ENCODE results near the gene OR4C46. TPM values are rescaled to one million over a fixed set of nuclear protein-coding genes. Genes with fewer than 3 reads are reported as not detected.
"Not testable (repeated sequence)": the region's sequence is repeated elsewhere in the genome, so short reads cannot be mapped to it uniquely, and the experiment has no call there.

The OR4C46 gene
- not detected for total RNA-seq
- long read RNA-seq, result 0 reads

GRCh38 chr11:54603898-54604297 lies at the start of gene OR4C46:
Gene OR4C46, minus strand, starts transcription at chr11:54603998. Its CDS starts 0 bp downstream, at chr11:54603998.
- intact Hi-C loops (cut with DNase I), result no loop called here
- DNase-seq (ENCODE audit: low spot score), result no peak

GRCh38 chr11:54645606-54646005 lies 41.8 kb upstream of the OR4C46 start:
- DNase-seq (ENCODE audit: low spot score); intact Hi-C loops (cut with DNase I): not testable (repeated sequence)

GRCh38 chr11:54561439-54561838 lies 42.4 kb downstream of the OR4C46 start:
- DNase-seq (ENCODE audit: low spot score); intact Hi-C loops (cut with DNase I): not testable (repeated sequence)

- DNase-seq (ENCODE audit: low spot score), result no peak
- intact Hi-C loops (cut with DNase I), result no loop called here
These were observed 44.9 kb downstream of the OR4C46 start for GRCh38 chr11:54558919-54559318.

- DNase-seq (ENCODE audit: low spot score), result no peak
- intact Hi-C loops (cut with DNase I), result no loop called here
These were observed 45.4 kb downstream of the OR4C46 start for GRCh38 chr11:54558407-54558806.

Other genes with a start within 250 kb of the OR4C46 start
- gene OR4A5, start 102.8 kb upstream of the OR4C46 start, total RNA-seq, result not detected